Measurements from ENCODE around the gene FZD4. TPM values are rescaled to one million over a fixed set of nuclear protein-coding genes. Genes with fewer than 3 reads are reported as not detected.

The FZD4 gene
- total RNA-seq, 6 experiments from 2014 or later: 12.5 to 26.1 (median 17.1) TPM

- ATAC-seq (no peak), DNase-seq (no peak)
- Histone ChIP-seq H3K27ac (no peak overlapping the region), H3K27me3 (no peaks in the 10 kb centered on the region), H3K4me1 (no peaks in the 10 kb centered on the region), H3K36me3 (no peaks in the 10 kb centered on the region), H3K4me3 (no peak overlapping the region), H3K9me3 (no peaks in the 10 kb centered on the region)
- TF ChIP-seq CTCF (IDR thresholded peaks at IDR 0.05) (no peak), POLR2A (IDR thresholded peaks at IDR 0.05) (no peak)
- WGBS (ENCODE audit: insufficient coverage, low coverage, low lambda C conversion rate, missing lambda C conversion rate): 31% methylated on average over 2 of the region's 2 CpGs
- intact Hi-C loops (cut with DNase I): no loop called here
Observed at GRCh38 chr11:86904001-86904400, 51.2 kb downstream of the FZD4 start.

GRCh38 chr11:86902345-86902744 is 52.9 kb downstream of the FZD4 start:
- TF ChIP-seq CTCF (IDR thresholded peaks at IDR 0.05) (no peak), POLR2A (IDR thresholded peaks at IDR 0.05) (no peak)
- no peak for DNase-seq
- Histone ChIP-seq H3K36me3 (no peaks in the 10 kb centered on the region), H3K4me1 (no peaks in the 10 kb centered on the region), H3K9me3 (no peaks in the 10 kb centered on the region), H3K4me3 (no peak overlapping the region), H3K27me3 (no peaks in the 10 kb centered on the region), H3K27ac (no peak overlapping the region)
- intact Hi-C loops (cut with DNase I): no loop called here
- 93% methylated on average over 1 of the region's 1 CpG for WGBS (ENCODE audit: insufficient coverage, low coverage, low lambda C conversion rate, missing lambda C conversion rate)
- no peak for ATAC-seq

GRCh38 chr11:86901599-86901998 is 53.6 kb downstream of the FZD4 start:
- no peak for TF ChIP-seq CTCF (IDR thresholded peaks at IDR 0.05)
- no peak for TF ChIP-seq POLR2A (IDR thresholded peaks at IDR 0.05)
- Histone ChIP-seq H3K4me3 (no peak overlapping the region), H3K27ac (no peak overlapping the region), H3K4me1 (no peaks in the 10 kb centered on the region), H3K9me3 (no peaks in the 10 kb centered on the region), H3K27me3 (no peaks in the 10 kb centered on the region), H3K36me3 (no peaks in the 10 kb centered on the region)
- ATAC-seq (no peak), DNase-seq (no peak)
- intact Hi-C loops (cut with DNase I): no loop called here
- 80% methylated on average over 3 of the region's 3 CpGs for WGBS (ENCODE audit: insufficient coverage, low coverage, low lambda C conversion rate, missing lambda C conversion rate)

DNA sequence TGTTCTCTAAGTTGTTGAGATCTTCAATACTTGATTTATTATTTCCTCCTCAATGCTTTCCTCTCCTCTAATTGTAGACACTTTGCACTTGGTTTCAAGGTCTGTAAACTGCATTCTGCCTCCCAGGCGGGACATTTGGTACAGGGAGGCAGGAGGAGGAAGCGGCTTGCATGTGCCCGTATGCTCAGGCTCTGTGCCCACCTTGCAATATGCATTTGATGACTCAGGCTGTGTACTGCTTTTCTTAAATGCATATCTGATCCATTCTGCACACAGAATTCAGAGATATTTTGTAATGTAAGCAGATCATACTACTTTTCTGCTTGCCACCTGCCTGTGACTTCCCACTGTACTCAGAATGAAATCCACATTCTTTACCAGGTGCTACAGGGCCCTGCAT is 55.0 kb downstream of the FZD4 start:
- Histone ChIP-seq H3K36me3 (no peaks in the 10 kb centered on the region), H3K9me3 (no peaks in the 10 kb centered on the region), H3K27ac (no peak overlapping the region), H3K27me3 (no peaks in the 10 kb centered on the region), H3K4me3 (no peak overlapping the region), H3K4me1 (no peaks in the 10 kb centered on the region)
- intact Hi-C loops (cut with DNase I): no loop called here
- DNase-seq (no peak), ATAC-seq (no peak)
- TF ChIP-seq CTCF (IDR thresholded peaks at IDR 0.05) (no peak), POLR2A (IDR thresholded peaks at IDR 0.05) (no peak)
- 89% methylated on average over 3 of the region's 3 CpGs for WGBS (ENCODE audit: insufficient coverage, low coverage, low lambda C conversion rate, missing lambda C conversion rate)

GRCh38 chr11:86898689-86899088 is 56.5 kb downstream of the FZD4 start:
- DNase-seq: no peak
- H3K36me3 ChIP-seq: no peaks in the 10 kb centered on the region
- no peak overlapping the region for H3K27ac ChIP-seq
- ATAC-seq: no peak
- H3K4me1 ChIP-seq: no peaks in the 10 kb centered on the region
- 75% methylated on average over 1 of the region's 1 CpG for WGBS (ENCODE audit: insufficient coverage, low coverage, low lambda C conversion rate, missing lambda C conversion rate)
- H3K9me3 ChIP-seq: no peaks in the 10 kb centered on the region
- H3K4me3 ChIP-seq: no peak overlapping the region
- TF ChIP-seq POLR2A (IDR thresholded peaks at IDR 0.05) (no peak), CTCF (IDR thresholded peaks at IDR 0.05) (no peak)
- no peaks in the 10 kb centered on the region for H3K27me3 ChIP-seq
- intact Hi-C loops (cut with DNase I): no loop called here
